Stimulated activated CD8-positive, alpha-beta memory T cell treated with anti-CD3 and anti-CD28 coated beads, Interleukin-7, amount 100 ng/mL, for 48 hours (primary cell): ENCODE results near the gene ACAD11.
"Not testable (repeated sequence)": the region's sequence is repeated elsewhere in the genome, so short reads cannot be mapped to it uniquely, and the experiment has no call there.

Source experiments
- DNase-seq, 2 donors: peaks; one replicate each; pipeline ENCODE4 v3.0.0-alpha.2; 2020; ENCODE audit warnings: low read depth in 1 of 2; ENCODE audit errors: extremely low read depth in 1 of 2

The ACAD11 gene

DNA sequence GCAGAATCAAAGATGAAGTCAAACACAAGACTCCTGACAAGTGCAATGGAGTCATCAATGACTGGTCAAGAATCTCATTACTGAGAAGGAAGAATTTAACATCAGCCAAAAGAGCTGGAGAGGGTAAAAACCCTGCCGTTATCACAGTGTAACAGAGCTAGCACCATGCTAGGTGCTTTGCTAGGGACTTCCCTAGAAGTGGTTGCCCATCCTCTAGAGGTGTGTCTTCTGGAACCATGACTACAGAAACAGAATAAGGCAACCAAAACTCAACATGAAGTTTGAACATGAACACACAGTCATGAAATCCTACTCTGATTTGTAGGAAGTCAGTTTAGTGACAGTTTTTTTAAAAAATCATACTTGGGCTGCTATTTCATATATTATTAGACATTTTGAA, 9.5 kb downstream of the ACAD11 start:
- DNase-seq, result no peak

DNA sequence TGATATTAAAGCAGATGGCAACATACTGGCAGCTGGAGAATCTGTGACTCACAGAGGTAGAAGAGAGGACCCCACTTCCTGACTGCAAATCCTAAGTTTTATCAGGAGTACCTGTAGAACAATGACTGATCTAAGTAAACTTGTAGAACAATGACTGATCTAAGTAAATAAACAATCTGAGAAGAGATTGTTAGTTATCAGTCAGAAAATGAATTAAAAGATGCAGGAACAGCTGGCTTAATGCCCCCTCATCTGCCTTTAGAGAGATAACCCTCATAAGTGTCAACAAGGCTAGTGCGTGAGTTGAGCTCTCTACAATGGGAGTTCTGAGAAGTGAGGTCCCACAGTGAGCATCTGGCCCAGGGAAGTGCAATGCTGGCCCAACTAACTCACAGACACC, 14.6 kb downstream of the ACAD11 start:
- DNase-seq, result no peak

DNA sequence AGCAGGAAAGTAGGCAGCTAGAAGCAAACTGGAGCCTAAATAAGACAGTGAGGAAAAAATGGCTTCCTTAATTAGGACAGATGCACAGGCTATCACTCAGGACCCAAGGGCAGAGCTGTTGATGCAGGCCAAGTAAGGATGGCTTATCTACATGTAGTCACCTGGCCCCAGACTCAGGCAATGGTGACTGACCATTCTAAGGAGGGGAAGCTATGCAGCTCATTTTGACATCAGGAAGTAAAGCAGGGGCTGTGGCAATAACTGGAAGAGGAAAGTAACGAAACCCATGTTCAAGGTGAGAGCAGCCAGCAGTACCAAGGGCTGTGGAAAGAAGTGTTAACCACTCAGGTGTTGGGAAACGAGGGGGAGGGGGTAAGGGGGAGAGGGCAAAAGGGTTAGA, 16.2 kb downstream of the ACAD11 start:
- no peak for DNase-seq

DNA sequence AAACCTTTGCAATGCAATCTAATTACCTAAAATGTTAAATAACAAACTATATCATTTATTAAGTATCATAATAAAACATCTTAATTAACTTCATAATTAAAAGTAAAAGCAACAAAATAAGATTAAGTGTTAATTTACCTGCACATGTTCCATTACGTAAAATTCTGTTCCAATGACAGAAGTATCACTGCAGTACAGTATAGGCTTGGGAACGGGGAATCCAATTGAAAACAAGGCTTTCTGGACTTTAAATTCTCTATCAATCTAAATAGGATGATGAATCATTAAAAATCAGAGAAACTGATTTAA, 17.1 kb downstream of the ACAD11 start:
- DNase-seq, result no peak

DNA sequence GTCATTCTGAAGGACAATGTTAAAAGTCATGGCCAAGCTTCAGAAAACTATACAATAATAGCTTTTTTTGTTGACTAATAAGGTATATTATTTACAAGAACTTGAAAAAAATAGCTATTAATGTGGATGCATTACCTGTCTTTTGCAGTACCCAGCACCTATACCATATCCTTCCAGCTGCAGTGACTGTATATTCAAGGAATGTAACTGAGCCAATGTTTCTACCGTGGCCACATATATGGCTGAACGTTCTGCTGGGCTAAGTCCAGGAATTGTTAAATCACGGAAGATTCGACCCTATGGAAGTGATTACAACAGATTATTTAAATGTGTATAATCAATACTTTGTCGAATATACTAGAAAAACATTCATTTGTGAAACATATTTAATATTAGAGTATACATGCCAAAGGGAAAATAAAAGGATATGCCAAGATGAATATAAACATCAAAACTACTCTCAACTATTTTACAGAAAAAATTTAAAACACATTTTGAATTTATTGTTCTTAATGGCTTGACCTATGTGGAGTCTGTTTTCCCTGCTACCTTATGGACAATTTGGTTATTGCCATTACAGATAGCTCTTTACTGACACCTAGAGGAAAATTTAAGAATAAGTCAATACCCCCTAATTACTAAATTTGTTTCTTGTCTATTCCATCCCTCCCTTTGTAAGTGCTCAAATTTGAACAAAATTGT, 17.6 kb downstream of the ACAD11 start:
- DNase-seq, result no peak

DNA sequence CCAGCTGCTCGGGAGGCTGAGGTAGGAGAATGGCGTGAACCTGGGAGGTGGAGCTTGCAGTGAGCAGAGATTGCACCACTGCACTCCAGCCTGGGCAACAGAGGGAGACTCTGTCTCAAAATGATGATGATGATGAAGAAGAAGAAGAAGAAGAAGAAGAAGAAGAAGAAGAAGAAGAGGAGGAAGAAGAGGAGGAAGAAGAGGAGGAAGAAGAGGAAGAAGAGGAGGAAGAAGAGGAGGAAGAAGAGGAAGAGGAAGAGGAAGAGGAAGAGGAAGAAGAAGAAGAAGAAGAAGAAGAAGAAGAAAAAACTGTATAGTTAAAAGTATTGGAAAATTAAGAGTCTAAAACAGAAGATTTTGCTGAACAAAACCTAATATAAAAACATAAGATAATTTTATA, 18.2 kb downstream of the ACAD11 start:
- DNase-seq, result not testable (repeated sequence)

DNA sequence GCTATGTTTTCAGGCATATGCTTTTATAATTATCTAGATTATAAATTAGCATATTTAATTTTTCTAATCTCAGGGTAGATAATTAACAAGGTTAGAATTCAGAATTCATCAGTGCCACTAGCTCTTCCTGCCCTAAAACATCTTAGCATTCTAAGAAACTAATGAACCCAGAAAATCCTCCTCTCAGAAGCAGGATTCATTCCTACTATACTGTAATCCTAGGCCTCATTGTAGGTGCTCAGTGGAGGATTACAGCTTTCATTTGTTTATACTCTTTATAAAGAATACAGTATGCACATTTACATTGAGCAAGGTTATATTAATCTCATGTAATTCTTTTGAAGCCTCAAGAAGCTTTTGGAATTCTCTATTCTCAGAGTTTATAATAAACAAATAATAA, 20.9 kb downstream of the ACAD11 start:
- DNase-seq, result no peak

DNA sequence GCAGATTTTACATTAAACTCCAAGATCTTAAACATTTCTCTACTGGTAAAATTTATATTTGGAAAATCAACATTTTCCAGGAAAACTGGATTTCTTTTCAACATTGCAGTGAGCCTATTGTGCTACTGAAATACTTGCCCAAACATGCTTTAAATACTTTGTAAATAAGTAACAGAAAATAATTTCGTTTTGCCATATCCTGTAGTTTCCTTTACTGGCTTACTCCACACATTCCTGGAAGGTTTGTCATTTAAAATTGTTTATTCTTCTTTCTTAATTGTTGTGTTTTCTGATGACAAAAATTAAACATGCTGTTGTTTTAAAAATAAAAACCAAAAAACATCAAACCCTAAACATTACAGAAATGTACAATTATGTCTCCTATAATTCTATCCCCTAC, 22.0 kb downstream of the ACAD11 start:
- DNase-seq, result no peak

DNA sequence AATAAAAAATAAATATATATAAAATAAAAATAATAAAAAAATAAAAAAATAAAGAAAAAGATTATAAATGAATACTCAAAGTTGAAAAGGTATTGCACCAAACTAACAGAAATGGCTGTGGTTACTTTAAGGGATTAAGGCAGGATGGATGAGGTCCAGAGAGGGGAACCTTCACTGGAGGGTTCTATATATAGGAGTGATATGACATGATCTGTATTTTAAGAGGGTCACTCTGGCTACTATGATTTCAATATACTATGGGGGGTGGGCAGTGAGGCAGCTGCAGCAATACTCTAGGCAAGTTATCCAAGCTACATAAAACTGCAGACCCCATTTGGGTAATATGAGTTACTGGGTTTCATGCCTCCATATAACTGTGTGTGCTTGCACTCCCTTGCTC, 24.6 kb downstream of the ACAD11 start:
- DNase-seq, result no peak

DNA sequence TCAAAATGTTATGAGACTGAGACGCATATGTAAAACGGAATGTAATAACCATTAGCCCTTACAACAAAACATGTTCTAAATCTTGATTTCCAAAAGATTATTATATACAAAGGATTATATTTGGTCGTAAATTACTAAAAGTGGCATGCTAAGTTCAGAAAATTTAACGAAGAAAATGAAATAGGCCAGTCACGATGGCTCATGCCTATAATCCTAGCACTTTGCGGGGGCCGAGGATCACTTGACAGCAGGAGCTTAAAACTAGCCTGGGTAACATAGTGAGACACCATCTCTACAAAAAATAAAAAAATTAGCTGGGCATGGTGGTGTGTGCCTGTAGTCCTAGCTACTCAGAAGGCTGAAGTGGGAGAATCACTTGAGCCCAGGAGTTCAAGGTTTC, 29.0 kb downstream of the ACAD11 start:
- no peak for DNase-seq

DNA sequence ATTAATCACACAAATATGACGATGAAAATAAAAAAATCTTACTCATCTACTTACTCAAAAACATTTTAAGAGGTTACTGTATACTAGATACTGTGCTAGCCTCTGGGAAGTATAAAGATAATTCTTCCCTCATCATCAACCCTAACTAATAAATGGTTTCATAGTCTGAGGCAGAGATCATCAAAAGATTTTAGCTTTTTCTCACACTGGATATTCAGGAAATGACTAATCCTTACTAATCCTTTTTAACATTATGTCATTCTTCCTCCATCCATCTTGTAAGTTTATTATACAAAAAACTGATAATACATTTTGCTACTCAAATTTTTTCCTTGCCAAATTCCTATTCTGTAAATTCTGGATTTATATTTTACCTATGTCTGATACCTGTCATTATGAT, 29.7 kb downstream of the ACAD11 start:
- no peak for DNase-seq

DNA sequence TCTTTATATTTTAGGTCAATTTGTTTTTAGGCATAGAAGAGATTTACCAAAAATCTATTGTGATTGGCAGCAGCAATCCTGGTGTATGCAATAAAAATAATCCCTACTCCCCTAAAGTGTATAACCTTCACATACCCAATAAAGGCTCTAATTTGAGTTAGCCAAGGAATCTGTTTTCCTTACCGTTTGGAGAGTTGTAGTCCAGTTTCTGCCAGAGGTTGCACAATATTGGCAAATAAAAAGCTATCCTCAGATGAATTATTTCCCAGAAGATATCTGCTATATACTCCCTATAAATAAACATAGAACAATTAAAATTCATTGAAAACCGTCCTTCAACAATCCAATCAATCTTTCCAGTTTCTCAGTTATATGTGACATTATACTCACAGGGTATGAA, 31.5 kb downstream of the ACAD11 start:
- DNase-seq, result no peak

DNA sequence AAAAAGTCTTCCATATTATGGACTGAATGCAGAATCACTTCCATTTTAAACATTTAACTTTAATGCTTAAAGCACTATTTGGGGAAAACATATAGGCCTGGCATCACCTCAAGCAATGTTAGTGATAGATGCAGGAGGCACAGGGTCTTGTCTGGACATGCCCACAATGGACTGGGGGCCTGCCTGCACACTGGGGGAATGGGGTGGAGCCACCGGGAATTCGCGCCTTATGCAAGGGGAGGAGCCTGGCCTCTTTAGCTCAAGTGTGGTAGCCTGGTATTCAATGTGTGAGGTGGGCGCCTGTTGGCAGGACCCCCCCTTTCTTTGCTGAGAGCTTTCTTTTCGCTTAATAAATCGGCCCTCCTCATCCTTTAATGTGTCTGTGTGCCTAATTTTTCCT, 32.7 kb downstream of the ACAD11 start:
- no peak for DNase-seq

DNA sequence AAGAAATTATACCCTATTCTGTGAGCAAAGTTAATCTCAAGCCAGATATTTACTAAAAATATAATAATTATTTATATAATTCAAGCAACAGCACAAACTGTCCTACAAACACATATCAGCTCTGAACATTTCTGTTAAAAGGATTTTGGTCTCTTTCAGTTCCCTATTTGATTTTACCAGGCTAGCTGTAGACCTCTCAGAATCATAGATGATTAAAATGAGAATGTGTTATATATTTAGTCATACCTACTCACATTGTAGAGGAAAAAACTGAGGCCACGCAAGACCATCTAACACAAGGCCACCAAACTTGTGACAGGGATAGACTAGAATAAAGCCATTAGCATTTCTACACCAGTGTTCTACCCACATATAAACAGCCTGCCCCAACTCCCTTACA, 34.0 kb downstream of the ACAD11 start:
- DNase-seq, result no peak

DNA sequence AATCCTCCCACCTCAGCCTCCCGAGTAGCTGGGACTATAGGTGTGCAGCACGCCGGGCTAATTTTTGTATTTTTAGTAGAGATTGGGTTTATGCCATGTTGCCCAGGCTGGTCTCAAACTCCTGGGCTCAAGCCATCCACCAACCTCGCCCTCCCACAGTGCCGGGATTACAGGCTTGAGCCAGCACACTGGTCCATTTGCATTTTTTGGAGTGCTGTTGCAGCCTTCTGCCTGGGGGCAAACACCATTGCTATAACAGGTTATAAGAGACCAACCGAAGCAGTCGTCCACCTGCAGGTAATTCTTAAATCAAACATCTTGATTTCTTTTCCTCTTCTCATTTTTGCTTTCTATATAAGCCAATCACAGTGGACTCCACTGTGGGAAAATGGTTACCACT, 34.8 kb downstream of the ACAD11 start:
- no peak for DNase-seq

DNA sequence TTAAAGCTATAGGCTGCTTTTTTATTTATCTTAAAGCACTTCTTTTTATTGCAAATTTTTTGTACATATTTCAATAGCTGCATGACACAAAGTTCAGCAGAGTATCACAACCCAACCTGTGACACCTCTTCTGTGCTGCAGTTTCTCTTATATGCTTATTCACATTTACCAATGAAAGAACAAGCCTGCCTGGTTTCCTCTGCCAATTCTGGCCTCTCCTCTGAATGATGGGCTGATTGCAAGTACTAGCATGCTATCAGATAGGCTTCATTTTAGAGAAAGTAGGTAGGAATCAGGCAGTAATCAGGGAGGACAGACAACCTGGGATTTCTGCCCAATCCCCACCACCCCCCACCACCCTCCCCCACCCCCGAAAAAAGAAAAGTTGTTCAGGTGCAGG, 36.0 kb downstream of the ACAD11 start:
- no peak for DNase-seq

DNA sequence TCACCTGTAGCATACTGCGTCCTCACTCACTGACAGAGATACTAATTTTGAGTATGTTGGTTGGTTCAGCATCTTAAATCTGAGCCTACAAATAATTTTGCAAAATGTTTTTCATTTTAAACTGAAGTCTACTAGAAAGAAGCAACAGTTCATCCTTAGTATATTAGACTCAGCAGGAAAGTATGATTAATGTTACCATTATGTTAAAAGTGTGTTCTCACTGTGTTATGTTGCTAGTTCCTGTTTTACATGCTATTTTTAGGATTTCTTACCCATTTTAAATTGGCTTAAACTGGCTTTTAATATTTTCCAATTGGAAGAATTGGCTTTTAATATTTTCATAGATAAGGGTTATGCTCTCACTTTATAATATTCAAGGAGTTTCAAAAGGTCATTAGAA, 36.8 kb downstream of the ACAD11 start:
- DNase-seq, result no peak

DNA sequence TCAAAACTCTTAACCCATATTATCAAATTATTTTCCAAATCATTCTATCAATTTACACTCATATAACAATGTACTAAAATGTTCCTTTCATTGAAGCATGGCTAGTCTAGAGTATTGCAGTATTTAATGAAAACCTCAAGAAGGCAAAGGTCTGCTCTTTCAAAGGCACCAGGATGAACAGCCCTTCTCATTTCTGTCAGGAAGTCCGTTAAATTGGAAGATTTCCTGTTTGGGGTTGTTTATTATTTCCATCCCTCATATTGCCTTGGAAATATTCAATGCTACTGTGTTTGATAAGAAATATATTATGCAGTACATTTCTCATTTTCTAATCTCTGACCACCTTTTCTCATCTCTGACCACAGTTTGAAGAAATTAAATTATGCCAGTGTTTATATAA, 37.5 kb downstream of the ACAD11 start:
- DNase-seq, result no peak

DNA sequence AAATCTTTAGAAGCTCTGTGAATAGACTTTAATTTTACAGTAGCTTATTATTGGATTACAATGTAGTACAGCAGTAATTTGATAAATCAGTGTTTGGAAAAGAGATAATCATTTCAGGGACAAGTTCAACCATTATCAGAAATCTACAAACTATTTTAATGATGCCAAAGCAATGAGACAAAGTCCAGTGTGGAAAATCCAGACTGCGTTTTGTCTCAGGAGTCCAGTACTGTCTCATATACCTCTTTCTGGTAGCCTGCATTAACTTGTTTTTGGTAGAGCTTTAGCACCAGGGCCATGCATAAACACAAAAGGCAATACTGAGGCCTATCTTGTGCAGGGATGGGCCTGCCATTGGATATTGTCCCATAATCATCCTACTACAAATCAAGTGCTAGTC, 42.8 kb downstream of the ACAD11 start:
- DNase-seq, result no peak

DNA sequence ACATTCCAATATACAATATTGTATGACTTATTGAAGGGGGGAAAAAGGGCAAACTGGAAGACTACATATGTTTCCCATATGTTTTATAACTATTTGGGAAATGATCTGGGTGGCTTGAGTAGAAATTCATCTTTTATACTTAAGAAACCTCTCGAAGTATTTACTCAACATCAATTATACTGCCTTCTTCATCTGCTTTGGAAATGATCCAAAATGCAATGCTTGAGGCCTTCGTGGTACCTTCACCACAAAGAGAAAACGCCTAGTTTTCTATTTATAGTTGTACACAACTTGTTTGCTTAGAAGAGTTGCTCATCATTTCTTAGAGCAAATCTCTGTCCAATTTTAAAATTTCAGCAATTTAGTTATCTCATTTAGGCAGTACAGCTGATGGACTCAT, 43.7 kb downstream of the ACAD11 start:
- DNase-seq, result no peak

DNA sequence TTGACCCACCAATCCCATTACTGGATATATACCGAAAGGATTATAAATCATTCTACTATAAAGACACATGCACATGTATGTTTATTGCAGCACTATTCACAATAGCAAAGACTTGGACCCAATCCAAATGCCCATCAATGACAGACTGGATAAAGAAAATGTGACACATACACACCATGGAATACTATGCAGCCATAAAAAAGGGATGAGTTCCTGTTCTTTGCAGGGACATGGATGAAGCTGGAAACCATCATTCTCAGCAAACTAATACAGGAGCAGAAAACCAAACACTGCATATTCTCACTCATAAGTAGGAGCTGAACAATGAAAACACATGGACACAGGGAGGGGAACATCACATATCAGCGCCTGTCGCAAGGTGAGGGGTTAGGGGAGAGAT, 44.3 kb downstream of the ACAD11 start:
- DNase-seq, result not testable (repeated sequence)

DNA sequence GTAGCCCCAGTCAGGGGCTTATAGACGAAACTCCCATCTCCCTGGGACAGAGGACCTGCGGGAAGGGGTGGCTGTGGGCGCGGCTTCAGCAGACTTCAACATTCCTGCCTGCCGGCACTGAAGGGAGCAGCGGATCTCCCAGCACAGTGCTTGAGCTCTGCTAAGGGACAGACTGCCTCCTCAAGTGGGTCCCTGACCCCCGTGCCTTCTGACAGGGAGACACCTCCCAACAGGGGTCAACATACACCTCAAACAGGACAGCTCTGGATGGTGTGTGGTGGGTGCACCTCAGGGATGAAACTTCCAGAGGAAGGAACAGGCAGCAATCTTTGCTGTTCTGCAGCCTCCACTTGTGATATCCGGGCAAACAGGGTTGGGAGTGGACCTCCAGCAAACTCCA, 53.0 kb downstream of the ACAD11 start:
- not testable (repeated sequence) for DNase-seq

DNA sequence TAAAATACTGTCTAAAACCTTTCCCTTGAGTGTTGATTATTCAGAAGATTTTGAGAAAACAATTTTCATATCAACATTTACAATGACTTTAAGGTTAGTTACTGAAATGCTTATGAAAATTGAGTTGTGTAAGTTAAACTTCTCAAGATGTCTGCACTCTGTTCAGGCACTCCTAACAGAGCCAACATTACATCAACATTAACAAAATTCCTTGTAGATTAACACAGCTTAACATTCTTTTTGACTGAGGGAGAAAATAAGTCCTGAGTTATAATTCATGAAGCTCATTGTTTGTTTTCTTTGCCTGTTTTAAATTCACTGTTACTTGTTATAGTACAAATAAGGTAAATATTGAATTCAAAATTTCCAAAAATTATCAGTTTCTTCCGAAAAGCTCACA, 53.5 kb downstream of the ACAD11 start:
- no peak for DNase-seq

DNA sequence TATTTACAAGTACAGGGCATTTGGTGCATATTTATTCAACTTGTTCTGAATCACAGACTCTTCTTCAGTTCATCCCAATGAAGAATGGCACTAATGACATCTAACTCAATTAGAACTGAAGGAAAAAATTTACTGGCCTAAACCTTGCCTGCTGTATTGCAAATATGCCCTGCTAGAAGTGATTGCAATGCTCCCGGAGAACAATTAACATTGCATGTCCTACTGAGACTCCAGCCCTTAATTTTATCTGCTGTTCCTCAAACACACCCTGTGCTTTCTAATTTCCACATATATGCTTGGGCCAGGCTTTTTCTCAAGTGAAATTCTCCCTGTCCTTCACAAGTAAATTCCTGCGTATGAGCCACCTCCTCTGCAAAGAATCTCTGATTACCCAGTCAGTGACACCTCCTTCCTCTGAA, 54.2 kb downstream of the ACAD11 start:
- no peak for DNase-seq
